ENCODE data around the gene PLIN5. TPM values are rescaled to one million over a fixed set of nuclear protein-coding genes. Genes with fewer than 3 reads are reported as not detected.

Gene PLIN5
- total RNA-seq, 4 donors from 2014 or later, result 1.0 to 21.2 (median 5.3) TPM

GRCh38 chr19:4477034-4477801 lies 57.8 kb downstream of the PLIN5 start:
- H3K4me3 ChIP-seq (ENCODE audit: low read depth, poor library complexity, severe bottlenecking), result no peak overlapping the region
- no peak for DNase-seq (ENCODE audit: low spot score in 2 of 2)
- 82 to 83% methylated on average over 16 of the region's 16 CpGs for WGBS, 2 donors
- intact Hi-C loops (cut with DNase I; ENCODE audit: low total_unique reads), result no loop called here
- TF ChIP-seq POLR2A (IDR thresholded peaks at IDR 0.05) (no peak), CTCF (IDR thresholded peaks at IDR 0.05) (no peak)

GRCh38 chr19:4474514-4475022 lies 60.5 kb downstream of the PLIN5 start:
- WGBS, 2 donors, result 38 to 41% methylated on average over 9 to 12 of the region's 13 CpGs
- no peak overlapping the region for H3K4me3 ChIP-seq (ENCODE audit: low read depth, poor library complexity, severe bottlenecking)
- intact Hi-C loops (cut with DNase I; ENCODE audit: low total_unique reads), result no loop called here
- TF ChIP-seq CTCF (IDR thresholded peaks at IDR 0.05) (no peak), POLR2A (IDR thresholded peaks at IDR 0.05) (no peak)
- DNase-seq (ENCODE audit: low spot score in 2 of 2), result no peak

DNA sequence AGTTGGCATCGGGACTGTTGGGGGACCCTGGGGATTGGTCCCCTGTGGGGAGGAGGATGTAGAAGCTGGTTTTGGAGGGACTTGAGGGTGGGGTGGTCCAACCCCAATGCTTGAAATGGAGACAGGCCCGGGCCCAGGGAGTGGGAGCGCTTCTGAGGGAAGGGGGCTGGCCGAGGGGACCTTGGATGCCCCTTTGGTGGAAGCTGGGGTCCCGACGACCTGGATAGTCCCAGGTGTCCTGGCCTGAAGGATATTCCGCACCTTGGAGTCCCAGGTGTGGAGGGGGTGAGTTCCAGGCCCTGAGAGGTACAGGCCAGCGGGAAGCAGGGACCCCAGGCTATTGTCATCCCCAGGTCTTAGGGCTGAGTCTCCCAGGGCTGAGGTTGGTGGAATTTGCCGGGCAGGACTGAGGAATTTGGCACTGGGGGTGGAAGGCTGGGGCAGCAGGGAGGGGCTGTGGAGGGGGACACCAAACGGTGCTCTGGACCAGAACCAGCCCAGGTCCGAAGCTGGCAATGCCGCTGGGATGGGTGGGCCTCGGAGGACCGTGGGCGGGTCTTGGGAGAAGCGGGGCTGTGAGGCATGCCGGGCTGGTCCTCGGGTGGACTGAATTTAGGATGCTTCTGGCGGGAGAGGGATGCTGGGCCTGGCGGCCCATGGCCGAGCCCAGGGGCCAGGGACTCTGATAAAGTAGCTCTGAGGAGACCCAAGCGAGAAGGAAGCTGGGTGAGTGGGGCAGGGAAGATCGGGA lies 61.1 kb downstream of the PLIN5 start:
- no peak for TF ChIP-seq CTCF (IDR thresholded peaks at IDR 0.05)
- no peak for TF ChIP-seq POLR2A (IDR thresholded peaks at IDR 0.05)
- no peak for DNase-seq (ENCODE audit: low spot score in 2 of 2)
- 38 to 39% methylated on average over 20 to 23 of the region's 23 CpGs for WGBS, 2 donors
- no peak overlapping the region for H3K4me3 ChIP-seq (ENCODE audit: low read depth, poor library complexity, severe bottlenecking)
- intact Hi-C loops (cut with DNase I; ENCODE audit: low total_unique reads), result no loop called here

- TF ChIP-seq POLR2A (IDR thresholded peaks at IDR 0.05) (no peak), CTCF (IDR thresholded peaks at IDR 0.05) (no peak)
- WGBS, 2 donors, result 16% methylated on average over 21 to 25 of the region's 25 CpGs
- no peak for DNase-seq (ENCODE audit: low spot score in 2 of 2)
- H3K4me3 ChIP-seq (ENCODE audit: low read depth, poor library complexity, severe bottlenecking), result peak overlapping the region; percentile 45
- intact Hi-C loops (cut with DNase I; ENCODE audit: low total_unique reads), result no loop called here
Measured at GRCh38 chr19:4473011-4473762, 61.8 kb downstream of the PLIN5 start.

Other genes with a start within 250 kb of the PLIN5 start
- gene TMIGD2, start 232.8 kb downstream of the PLIN5 start, total RNA-seq, result not detected
- gene FSD1, start 230.6 kb downstream of the PLIN5 start, total RNA-seq, result under 1 TPM in 2 of 4 donors, not detected in 2; 0.16 to 0.64 TPM
- 100 to 1,000 TPM in 2 of 4 donors, 10 to 100 TPM in 2; 78.5 to 159 (median 122) TPM for gene STAP2, start 196.4 kb downstream of the PLIN5 start, total RNA-seq
- 10 to 100 TPM in 1 of 4 donors, 1 to 10 TPM in 3; 4.4 to 10.6 (median 7.8) TPM for gene MPND, start 191.7 kb downstream of the PLIN5 start, total RNA-seq
- gene SH3GL1, start 134.7 kb downstream of the PLIN5 start, total RNA-seq, result 100 to 1,000 TPM; 109 to 117 (median 112) TPM
- gene CHAF1A, start 132.6 kb downstream of the PLIN5 start, total RNA-seq, result 10 to 100 TPM in 3 of 4 donors, 1 to 10 TPM in 1; 9.0 to 25.9 (median 12.6) TPM
- gene UBXN6, start 77.4 kb downstream of the PLIN5 start, total RNA-seq, result 100 to 1,000 TPM in 2 of 4 donors, 10 to 100 TPM in 2; 77.0 to 161 (median 111) TPM
- gene HDGFL2, start 62.9 kb downstream of the PLIN5 start, total RNA-seq, result 10 to 100 TPM; 20.9 to 36.4 (median 30.1) TPM
- 10 to 100 TPM; 10.6 to 55.1 (median 24.2) TPM for gene PLIN4, start 16.7 kb downstream of the PLIN5 start, total RNA-seq
- 1 to 10 TPM; 1.8 to 9.9 (median 2.7) TPM for gene LRG1, start 4.8 kb upstream of the PLIN5 start, total RNA-seq
- gene SEMA6B, start 24.5 kb upstream of the PLIN5 start, total RNA-seq, result 1 to 10 TPM; 3.3 to 6.0 (median 3.6) TPM
- gene TNFAIP8L1, start 104.3 kb upstream of the PLIN5 start, total RNA-seq, result 10 to 100 TPM in 1 of 4 donors, 1 to 10 TPM in 3; 3.1 to 11.6 (median 7.0) TPM
- 10 to 100 TPM; 25.9 to 56.0 (median 29.6) TPM for gene MYDGF, start 135.1 kb upstream of the PLIN5 start, total RNA-seq
- gene DPP9, start 188.6 kb upstream of the PLIN5 start, total RNA-seq, result 100 to 1,000 TPM in 1 of 4 donors, 10 to 100 TPM in 3; 76.7 to 125 (median 86.6) TPM